HCT116 (cell line): ENCODE results near the gene JCAD. TPM values are rescaled to one million over a fixed set of nuclear protein-coding genes. Genes with fewer than 3 reads are reported as not detected.

Source experiments
- ATAC-seq: fragments of 200-7000 bp; cut with Tn5 transposase; 2 replicates; pipeline ENCODE4 v1.9.1; 2020; ENCODE audit warnings: mild to moderate bottlenecking, moderate library complexity
- BruUV-seq: library from RNA; stranded (reverse); fragments of 400-500 nt; replicated peaks from 2 replicates; lab custom pipeline; 2021; lab: Mats Ljungman, UMichigan
- CTCF ChIA-PET: fragments of 300-600 bp; sonication (Branson Sonifier 250); formaldehyde crosslinking; loops from one replicate; lab custom pipeline; 2021; ENCODE audit warnings: antibody characterized with exemption; lab: Charles Lee
- POLR2A ChIA-PET: fragments of 300-600, 350-600 bp; sonication (Branson Sonifier 250); formaldehyde crosslinking; loops from one replicate; lab custom pipeline; 2021; ENCODE audit warnings: antibody characterized with exemption; lab: Charles Lee
- RAD21 ChIA-PET, 2 experiments: fragments of 300-600 bp; sonication (Branson Sonifier 250); formaldehyde crosslinking; loops; one replicate each; lab custom pipeline; 2023; ENCODE audit warnings: low total read pairs in 2 of 2; ENCODE audit not compliant: uncharacterized antibody in 2 of 2, unreplicated experiment in 2 of 2, low non-redundant PET in 1 of 2; lab: Charles Lee
- DNase-seq: peaks from one replicate; pipeline ENCODE4 v3.0.0-alpha.2; 2010; ENCODE audit warnings: low read depth, low spot score
- H2AFZ ChIP-seq: fragments of 200-600 bp; shearing (Covaris generic), sonication (generic); 2 replicates; pipeline ENCODE4 v1.6.1; 2017; ENCODE audit warnings: low read depth, mixed run types, mixed read lengths, antibody characterized with exemption, low read length; ENCODE audit not compliant: poor library complexity, severe bottlenecking
- H3K27ac ChIP-seq: 2 replicates; pipeline ENCODE4 v1.5.1; 2012; ENCODE audit warnings: low read depth, low read length
- H3K27me3 ChIP-seq: fragments of 200-600 bp; sonication (generic); 2 replicates; pipeline ENCODE4 v1.6.1; 2016; ENCODE audit warnings: mixed run types, low read length, mixed read lengths; ENCODE audit not compliant: insufficient read depth
- H3K36me3 ChIP-seq, 2 experiments: fragments of 200-500 bp in 1 of 2; fragments of 200-600 bp in 1 of 2; sonication (Bioruptor generic) in 1 of 2; sonication (generic) in 1 of 2; 2 replicates each; pipeline versions ENCODE4 v1.5.1 to v1.6.1; 2014 to 2016; ENCODE audit warnings: low read length in 2 of 2, inconsistent platforms in 1 of 2, mixed read lengths in 1 of 2, mixed run types in 1 of 2; ENCODE audit not compliant: insufficient read depth in 2 of 2, control insufficient read depth in 1 of 2
- H3K4me1 ChIP-seq, 2 experiments: fragments of 200-600 bp in 1 of 2; sonication (generic) in 1 of 2; 2 replicates each; pipeline versions ENCODE4 v1.5.1 to v1.6.1; 2012 to 2017; ENCODE audit warnings: low read length in 2 of 2, inconsistent platforms in 1 of 2, mild to moderate bottlenecking in 1 of 2, mixed read lengths in 1 of 2, mixed run types in 1 of 2, moderate library complexity in 1 of 2; ENCODE audit not compliant: insufficient read depth in 2 of 2, control insufficient read depth in 1 of 2
- H3K4me2 ChIP-seq: fragments of 200-600 bp; sonication (generic); 2 replicates; pipeline ENCODE4 v1.6.1; 2017; ENCODE audit warnings: mixed run types, low read length, mixed read lengths
- H3K4me3 ChIP-seq, 2 experiments: fragments of 200-600 bp in 1 of 2; sonication (generic) in 1 of 2; replicated peaks in 1 of 2; 2 replicates each; pipeline ENCODE4 v1.5.1; 2011 to 2016; ENCODE audit warnings: low read length in 2 of 2, control low read depth in 1 of 2, low read depth in 1 of 2, mild to moderate bottlenecking in 1 of 2, mixed read lengths in 1 of 2, mixed run types in 1 of 2
- H3K79me2 ChIP-seq: fragments of 200-600 bp; sonication (generic); 2 replicates; pipeline ENCODE4 v1.6.1; 2017; ENCODE audit warnings: mild to moderate bottlenecking, mixed run types, low read length, moderate library complexity, mixed read lengths; ENCODE audit not compliant: insufficient read depth
- H3K9ac ChIP-seq: fragments of 200-600 bp; sonication (generic); 2 replicates; pipeline ENCODE4 v1.6.1; 2016; ENCODE audit warnings: low read length, mixed read lengths
- H3K9me2 ChIP-seq: fragments of 200-600 bp; sonication (generic), shearing (Covaris generic); 2 replicates; pipeline ENCODE4 v1.6.1; 2017; ENCODE audit warnings: mixed run types, mild to moderate bottlenecking, moderate library complexity; ENCODE audit not compliant: insufficient read depth
- H3K9me3 ChIP-seq, 2 experiments: fragments of 200-500 bp in 1 of 2; fragments of 200-600 bp in 1 of 2; sonication (Bioruptor generic) in 1 of 2; sonication (generic) in 1 of 2; 2 replicates each; pipeline ENCODE4 v1.6.1; 2014 to 2017; ENCODE audit warnings: low read length in 2 of 2, mixed read lengths in 2 of 2, inconsistent platforms in 1 of 2, low read depth in 1 of 2, mild to moderate bottlenecking in 1 of 2, mixed run types in 1 of 2, moderate library complexity in 1 of 2; ENCODE audit not compliant: control insufficient read depth in 1 of 2, insufficient read depth in 1 of 2
- H4K20me1 ChIP-seq: fragments of 200-600 bp; sonication (generic), shearing (Covaris generic); 2 replicates; pipeline ENCODE4 v1.6.1; 2017; ENCODE audit warnings: mixed run types, mild to moderate bottlenecking, moderate library complexity; ENCODE audit not compliant: insufficient read depth
- CBX3 ChIP-seq: IDR thresholded peaks from 2 replicates; pipeline ENCODE4 v1.6.1; 2012; ENCODE audit warnings: low read depth
- EZH2 ChIP-seq: fragments of 200-600 bp; sonication (generic); IDR thresholded peaks from 2 replicates; pipeline ENCODE4 v1.6.1; 2017; ENCODE audit warnings: antibody characterized with exemption, mixed run types
- EZH2phosphoT487 ChIP-seq: fragments of 200-600 bp; IDR thresholded peaks from 2 replicates; pipeline ENCODE4 v1.6.1; 2018; ENCODE audit warnings: antibody characterized with exemption, borderline replicate concordance
- intact Hi-C: fragments of 100-400 bp; cut with micrococcal nuclease; formaldehyde crosslinking; loops from 2 replicates; pipeline ENCODE4 v1.10.0; 2022
- total RNA-seq: library from RNA; stranded (reverse); gene quantifications from one replicate; pipeline ENCODE4 v1.2.1, GENCODE V29; 2021; ENCODE audit not compliant: unreplicated experiment
- TF ChIP-seq, protein P1 (sequence below): IDR thresholded peaks from 2 replicates; pipeline ENCODE4 v1.6.1; 2012
- TF ChIP-seq, protein P2 (sequence below): IDR thresholded peaks from 2 replicates; pipeline ENCODE4 v1.6.1; 2012; ENCODE audit warnings: low read depth

JCAD gene
- total RNA-seq, 1 experiment from 2014 or later = 17.5 TPM

DNA sequence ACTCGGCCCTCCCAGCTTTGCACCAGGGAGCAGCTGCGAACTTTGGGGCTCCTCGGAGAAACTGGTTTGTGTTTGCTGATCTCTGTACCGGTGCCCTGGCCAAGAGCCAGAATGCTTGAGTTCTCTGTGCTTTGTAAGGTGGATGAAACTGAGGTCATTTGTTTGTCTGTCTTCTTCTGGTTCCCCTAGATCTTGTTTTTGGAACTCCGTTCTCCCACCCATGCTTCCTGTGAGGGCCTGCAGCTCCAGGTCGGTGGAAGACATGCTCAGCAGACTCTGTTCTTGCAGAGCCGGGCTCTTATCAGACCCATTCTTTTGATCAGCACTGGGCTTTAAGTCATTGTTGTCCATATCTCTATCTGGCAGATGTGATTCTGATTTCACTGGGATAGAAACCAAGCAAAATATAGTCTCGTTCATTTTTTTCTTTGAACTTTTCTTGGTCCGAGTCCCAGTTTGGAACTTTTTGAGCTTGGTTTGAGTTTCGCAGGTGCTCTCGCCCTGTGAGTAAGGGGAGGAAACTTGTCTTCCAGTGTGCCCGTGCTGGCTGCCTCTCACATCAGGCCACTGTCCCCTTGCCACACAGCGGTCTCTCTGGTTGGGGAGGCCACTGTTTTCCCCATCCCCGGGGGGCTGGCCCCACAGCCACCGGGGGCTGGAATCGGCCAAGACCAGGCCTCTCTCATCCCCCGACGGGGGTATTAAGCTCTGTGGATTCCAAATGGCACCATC is 31.2 kb downstream of the JCAD start:
- Histone ChIP-seq H3K9me2 (no peaks in the 10 kb centered on the region), H2AFZ (no peak overlapping the region), H3K9me3 (no peaks in the 10 kb centered on the region), H3K4me2 (no peak overlapping the region), H3K79me2 (no peaks in the 10 kb centered on the region), H3K27ac (no peak overlapping the region), H3K36me3 (peaks cover 0 to 12% of the 10 kb centered on the region in 2 experiments; a peak in 2 of 4 replicates), H4K20me1 (no peaks in the 10 kb centered on the region), H3K4me1 (no peaks in the 10 kb centered on the region), H3K27me3 (no peaks in the 10 kb centered on the region), H3K4me3 (no peak overlapping the region), H3K9ac (no peak overlapping the region)
- TF ChIP-seq, protein P1, sequence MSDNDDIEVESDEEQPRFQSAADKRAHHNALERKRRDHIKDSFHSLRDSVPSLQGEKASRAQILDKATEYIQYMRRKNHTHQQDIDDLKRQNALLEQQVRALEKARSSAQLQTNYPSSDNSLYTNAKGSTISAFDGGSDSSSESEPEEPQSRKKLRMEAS = no peak
- TF ChIP-seq EZH2phosphoT487 = no peak
- TF ChIP-seq CBX3 = no peak
- TF ChIP-seq, protein P2, sequence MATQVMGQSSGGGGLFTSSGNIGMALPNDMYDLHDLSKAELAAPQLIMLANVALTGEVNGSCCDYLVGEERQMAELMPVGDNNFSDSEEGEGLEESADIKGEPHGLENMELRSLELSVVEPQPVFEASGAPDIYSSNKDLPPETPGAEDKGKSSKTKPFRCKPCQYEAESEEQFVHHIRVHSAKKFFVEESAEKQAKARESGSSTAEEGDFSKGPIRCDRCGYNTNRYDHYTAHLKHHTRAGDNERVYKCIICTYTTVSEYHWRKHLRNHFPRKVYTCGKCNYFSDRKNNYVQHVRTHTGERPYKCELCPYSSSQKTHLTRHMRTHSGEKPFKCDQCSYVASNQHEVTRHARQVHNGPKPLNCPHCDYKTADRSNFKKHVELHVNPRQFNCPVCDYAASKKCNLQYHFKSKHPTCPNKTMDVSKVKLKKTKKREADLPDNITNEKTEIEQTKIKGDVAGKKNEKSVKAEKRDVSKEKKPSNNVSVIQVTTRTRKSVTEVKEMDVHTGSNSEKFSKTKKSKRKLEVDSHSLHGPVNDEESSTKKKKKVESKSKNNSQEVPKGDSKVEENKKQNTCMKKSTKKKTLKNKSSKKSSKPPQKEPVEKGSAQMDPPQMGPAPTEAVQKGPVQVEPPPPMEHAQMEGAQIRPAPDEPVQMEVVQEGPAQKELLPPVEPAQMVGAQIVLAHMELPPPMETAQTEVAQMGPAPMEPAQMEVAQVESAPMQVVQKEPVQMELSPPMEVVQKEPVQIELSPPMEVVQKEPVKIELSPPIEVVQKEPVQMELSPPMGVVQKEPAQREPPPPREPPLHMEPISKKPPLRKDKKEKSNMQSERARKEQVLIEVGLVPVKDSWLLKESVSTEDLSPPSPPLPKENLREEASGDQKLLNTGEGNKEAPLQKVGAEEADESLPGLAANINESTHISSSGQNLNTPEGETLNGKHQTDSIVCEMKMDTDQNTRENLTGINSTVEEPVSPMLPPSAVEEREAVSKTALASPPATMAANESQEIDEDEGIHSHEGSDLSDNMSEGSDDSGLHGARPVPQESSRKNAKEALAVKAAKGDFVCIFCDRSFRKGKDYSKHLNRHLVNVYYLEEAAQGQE = no peak
- TF ChIP-seq EZH2 = no peak
- ATAC-seq = no peak
- TSS peak; percentile 43 for BruUV-seq
- intact Hi-C loops = no loop called here
- CTCF ChIA-PET = no interaction called here
- RAD21 ChIA-PET = no interaction called here
- POLR2A ChIA-PET = interaction anchor here (0.5 kb wide), 1 partner anchor 40 kb away, joined by 3 read pairs; no protein-coding TSS in a partner anchor
- DNase-seq = no peak
